ENCODE measurements around the gene RASGRP1. TPM values are rescaled to one million over a fixed set of nuclear protein-coding genes. Genes with fewer than 3 reads are reported as not detected.
A peak's percentile ranks its signal among the peaks of the same experiment; 100 is the strongest.

The RASGRP1 gene
- total and polyA plus RNA-seq, 10 of the 15 experiments (the other 5 are each of a cell fraction or from before 2014, with no cell fraction given) = 5.6 to 234 (median 20.9) TPM

DNA sequence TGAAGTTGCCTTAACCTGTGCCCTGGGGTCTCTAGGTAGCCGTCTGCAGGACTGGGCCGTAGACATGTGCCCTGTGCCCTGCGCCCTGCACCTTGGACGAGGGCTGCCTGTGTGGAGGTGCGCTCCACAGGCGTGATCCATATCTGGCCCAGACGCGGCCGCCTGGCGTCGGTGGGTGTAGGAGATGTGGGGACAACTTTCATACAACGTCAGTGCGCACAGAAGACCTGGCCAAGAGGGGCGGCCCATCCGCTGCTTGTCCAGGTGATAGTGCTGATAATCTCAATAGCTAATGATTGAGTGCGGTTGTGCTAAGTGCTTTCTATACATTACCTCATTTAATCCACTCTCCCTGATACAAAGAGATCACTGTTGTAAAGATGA lies 665 bp upstream of the RASGRP1 start (continued):
- TF ChIP-seq EP300 (IDR thresholded peaks at IDR 0.05; ENCODE audit: borderline replicate concordance in 1 of 2, control insufficient read depth in 1 of 2, low read depth in 2 of 2, low read length in 2 of 2) = no peak
- TF ChIP-seq, protein P1, sequence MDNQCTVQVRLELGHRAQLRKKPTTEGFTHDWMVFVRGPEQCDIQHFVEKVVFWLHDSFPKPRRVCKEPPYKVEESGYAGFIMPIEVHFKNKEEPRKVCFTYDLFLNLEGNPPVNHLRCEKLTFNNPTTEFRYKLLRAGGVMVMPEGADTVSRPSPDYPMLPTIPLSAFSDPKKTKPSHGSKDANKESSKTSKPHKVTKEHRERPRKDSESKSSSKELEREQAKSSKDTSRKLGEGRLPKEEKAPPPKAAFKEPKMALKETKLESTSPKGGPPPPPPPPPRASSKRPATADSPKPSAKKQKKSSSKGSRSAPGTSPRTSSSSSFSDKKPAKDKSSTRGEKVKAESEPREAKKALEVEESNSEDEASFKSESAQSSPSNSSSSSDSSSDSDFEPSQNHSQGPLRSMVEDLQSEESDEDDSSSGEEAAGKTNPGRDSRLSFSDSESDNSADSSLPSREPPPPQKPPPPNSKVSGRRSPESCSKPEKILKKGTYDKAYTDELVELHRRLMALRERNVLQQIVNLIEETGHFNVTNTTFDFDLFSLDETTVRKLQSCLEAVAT (IDR thresholded peaks at IDR 0.05) = peak; percentile 97
- TF ChIP-seq MTA3 (IDR thresholded peaks at IDR 0.05; ENCODE audit: borderline replicate concordance, low read length) = no peak
- TF ChIP-seq CHD4 (IDR thresholded peaks at IDR 0.05) = no peak
- TF ChIP-seq NFIC (IDR thresholded peaks at IDR 0.05; ENCODE audit: low read depth, low read length) = no peak
- no peak for TF ChIP-seq FOS (IDR thresholded peaks at IDR 0.05; ENCODE audit: borderline replicate concordance, extremely low read depth, insufficient read length)
- TF ChIP-seq POU2F2 (IDR thresholded peaks at IDR 0.05; ENCODE audit: borderline replicate concordance, low read depth, low read length) = no peak
- TF ChIP-seq ZNF384 (IDR thresholded peaks at IDR 0.05; ENCODE audit: borderline replicate concordance, low read depth, low read length) = no peak
- TF ChIP-seq, protein P2, sequence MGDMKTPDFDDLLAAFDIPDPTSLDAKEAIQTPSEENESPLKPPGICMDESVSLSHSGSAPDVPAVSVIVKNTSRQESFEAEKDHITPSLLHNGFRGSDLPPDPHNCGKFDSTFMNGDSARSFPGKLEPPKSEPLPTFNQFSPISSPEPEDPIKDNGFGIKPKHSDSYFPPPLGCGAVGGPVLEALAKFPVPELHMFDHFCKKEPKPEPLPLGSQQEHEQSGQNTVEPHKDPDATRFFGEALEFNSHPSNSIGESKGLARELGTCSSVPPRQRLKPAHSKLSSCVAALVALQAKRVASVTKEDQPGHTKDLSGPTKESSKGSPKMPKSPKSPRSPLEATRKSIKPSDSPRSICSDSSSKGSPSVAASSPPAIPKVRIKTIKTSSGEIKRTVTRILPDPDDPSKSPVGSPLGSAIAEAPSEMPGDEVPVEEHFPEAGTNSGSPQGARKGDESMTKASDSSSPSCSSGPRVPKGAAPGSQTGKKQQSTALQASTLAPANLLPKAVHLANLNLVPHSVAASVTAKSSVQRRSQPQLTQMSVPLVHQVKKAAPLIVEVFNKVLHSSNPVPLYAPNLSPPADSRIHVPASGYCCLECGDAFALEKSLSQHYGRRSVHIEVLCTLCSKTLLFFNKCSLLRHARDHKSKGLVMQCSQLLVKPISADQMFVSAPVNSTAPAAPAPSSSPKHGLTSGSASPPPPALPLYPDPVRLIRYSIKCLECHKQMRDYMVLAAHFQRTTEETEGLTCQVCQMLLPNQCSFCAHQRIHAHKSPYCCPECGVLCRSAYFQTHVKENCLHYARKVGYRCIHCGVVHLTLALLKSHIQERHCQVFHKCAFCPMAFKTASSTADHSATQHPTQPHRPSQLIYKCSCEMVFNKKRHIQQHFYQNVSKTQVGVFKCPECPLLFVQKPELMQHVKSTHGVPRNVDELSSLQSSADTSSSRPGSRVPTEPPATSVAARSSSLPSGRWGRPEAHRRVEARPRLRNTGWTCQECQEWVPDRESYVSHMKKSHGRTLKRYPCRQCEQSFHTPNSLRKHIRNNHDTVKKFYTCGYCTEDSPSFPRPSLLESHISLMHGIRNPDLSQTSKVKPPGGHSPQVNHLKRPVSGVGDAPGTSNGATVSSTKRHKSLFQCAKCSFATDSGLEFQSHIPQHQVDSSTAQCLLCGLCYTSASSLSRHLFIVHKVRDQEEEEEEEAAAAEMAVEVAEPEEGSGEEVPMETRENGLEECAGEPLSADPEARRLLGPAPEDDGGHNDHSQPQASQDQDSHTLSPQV (IDR thresholded peaks at IDR 0.05) = no peak
- no peak for TF ChIP-seq RCOR1 (conservative IDR thresholded peaks at IDR 0.05; ENCODE audit: low read depth, low read length)
- no peak for TF ChIP-seq ASH2L (IDR thresholded peaks at IDR 0.05; ENCODE audit: borderline replicate concordance, low read depth)
- TF ChIP-seq IKZF2 (IDR thresholded peaks at IDR 0.05) = no peak
- TF ChIP-seq FOXM1 (IDR thresholded peaks at IDR 0.05; ENCODE audit: low read depth, low read length) = no peak
- no peak for TF ChIP-seq ZZZ3 (IDR thresholded peaks at IDR 0.05; ENCODE audit: control insufficient read depth, insufficient read length, low read depth)
- no peak for TF ChIP-seq STAT3 (IDR thresholded peaks at IDR 0.05; ENCODE audit: low read depth, low read length)
- TF ChIP-seq HDAC6 (IDR thresholded peaks at IDR 0.05; ENCODE audit: unreplicated experiment) = no peak
- no peak for TF ChIP-seq CEBPB (IDR thresholded peaks at IDR 0.05; ENCODE audit: borderline replicate concordance in 1 of 2, low read depth in 2 of 2, low read length in 2 of 2)

Measured in GM12878 (cell line).